IPS DF 19.7 (cell line): ENCODE data around the gene NOS1AP.
A peak's percentile ranks its signal among the peaks of the same experiment; 100 is the strongest.

Source experiments
- DNase-seq: peaks from one replicate; pipeline ENCODE4 v3.0.0-alpha.2; 2013; ENCODE audit warnings: low read depth, low spot score

NOS1AP gene

GRCh38 chr1:162218546-162218945 lies 149.1 kb downstream of the NOS1AP start:
- DNase-seq, result no peak

GRCh38 chr1:162218975-162219374 lies 149.5 kb downstream of the NOS1AP start:
- DNase-seq, result no peak

GRCh38 chr1:162219461-162219860 lies 150.0 kb downstream of the NOS1AP start:
- DNase-seq, result no peak

GRCh38 chr1:162220009-162220539 lies 150.6 kb downstream of the NOS1AP start:
- no peak for DNase-seq

GRCh38 chr1:162222014-162222413 lies 152.5 kb downstream of the NOS1AP start:
- DNase-seq, result no peak

- no peak for DNase-seq
Observed at GRCh38 chr1:162222730-162223129, 153.2 kb downstream of the NOS1AP start.

GRCh38 chr1:162223488-162223887 lies 154.0 kb downstream of the NOS1AP start:
- DNase-seq, result no peak

GRCh38 chr1:162224267-162224666 lies 154.8 kb downstream of the NOS1AP start:
- no peak for DNase-seq

- no peak for DNase-seq
Observed at GRCh38 chr1:162228586-162228985, 159.1 kb downstream of the NOS1AP start.

- no peak for DNase-seq
Observed at GRCh38 chr1:162229549-162229948, 160.1 kb downstream of the NOS1AP start.

GRCh38 chr1:162230096-162230495 lies 160.6 kb downstream of the NOS1AP start:
- DNase-seq, result no peak

- DNase-seq, result no peak
Observed at GRCh38 chr1:162230517-162230916, 161.0 kb downstream of the NOS1AP start.

GRCh38 chr1:162232034-162232711 lies 162.7 kb downstream of the NOS1AP start:
- no peak for DNase-seq

GRCh38 chr1:162233066-162233465 lies 163.6 kb downstream of the NOS1AP start:
- no peak for DNase-seq

- no peak for DNase-seq
Observed at GRCh38 chr1:162233937-162234336, 164.4 kb downstream of the NOS1AP start.

- no peak for DNase-seq
Observed at GRCh38 chr1:162234571-162234970, 165.1 kb downstream of the NOS1AP start.

- DNase-seq, result no peak
Observed at GRCh38 chr1:162235241-162235800, 165.8 kb downstream of the NOS1AP start.

GRCh38 chr1:162236201-162236600 lies 166.7 kb downstream of the NOS1AP start:
- no peak for DNase-seq

- DNase-seq, result no peak
Observed at GRCh38 chr1:162236618-162237017, 167.1 kb downstream of the NOS1AP start.

GRCh38 chr1:162240577-162240976 lies 171.1 kb downstream of the NOS1AP start:
- DNase-seq, result no peak

- no peak for DNase-seq
Observed at GRCh38 chr1:162242804-162243203, 173.3 kb downstream of the NOS1AP start.

- peak; percentile 80 for DNase-seq
Observed at GRCh38 chr1:162248854-162249535, 179.5 kb downstream of the NOS1AP start.
